ENCODE data around the gene UNC5C. TPM values are rescaled to one million over a fixed set of nuclear protein-coding genes. Genes with fewer than 3 reads are reported as not detected.

UNC5C gene
- total and polyA plus RNA-seq, 2 experiments from 2014 or later: 3.5 to 16.0 TPM

GRCh38 chr4:95186666-95187065 lies 362.1 kb downstream of the UNC5C start:
- Histone ChIP-seq H3K4me3 (no peak overlapping the region), H3K9me3 (ENCODE audit: low read depth) (no peaks in the 10 kb centered on the region), H3K36me3 (replicated peaks; ENCODE audit: insufficient read depth, low read depth) (no peaks in the 10 kb centered on the region), H3K27ac (no peak overlapping the region), H3K4me1 (ENCODE audit: insufficient read depth) (no peaks in the 10 kb centered on the region), H3K27me3 (no peaks in the 10 kb centered on the region), H3K4me2 (no peak overlapping the region), H3K79me2 (no peaks in the 10 kb centered on the region), H4K20me1 (ENCODE audit: insufficient read depth, poor library complexity, severe bottlenecking) (no peaks in the 10 kb centered on the region), H2AFZ (no peak overlapping the region), H3K9me2 (replicated peaks; ENCODE audit: insufficient read depth) (no peaks in the 10 kb centered on the region)
- no peak for DNase-seq (ENCODE audit: low spot score)
- WGBS (ENCODE audit: low lambda C conversion rate, missing lambda C conversion rate): 88% methylated on average over 8 of the region's 8 CpGs
- no peak for TF ChIP-seq CTCF (IDR thresholded peaks at IDR 0.05; ENCODE audit: poor library complexity)

- 38% methylated on average over 5 of the region's 5 CpGs for WGBS (ENCODE audit: low lambda C conversion rate, missing lambda C conversion rate)
- Histone ChIP-seq H3K4me2 (no peak overlapping the region), H3K9me2 (replicated peaks; ENCODE audit: insufficient read depth) (no peaks in the 10 kb centered on the region), H3K79me2 (no peaks in the 10 kb centered on the region), H3K4me3 (no peak overlapping the region), H3K4me1 (ENCODE audit: insufficient read depth) (no peaks in the 10 kb centered on the region), H4K20me1 (ENCODE audit: insufficient read depth, poor library complexity, severe bottlenecking) (no peaks in the 10 kb centered on the region), H3K27me3 (no peaks in the 10 kb centered on the region), H3K9me3 (ENCODE audit: low read depth) (no peaks in the 10 kb centered on the region), H2AFZ (no peak overlapping the region), H3K36me3 (replicated peaks; ENCODE audit: insufficient read depth, low read depth) (no peaks in the 10 kb centered on the region), H3K27ac (no peak overlapping the region)
- TF ChIP-seq EZH2 (IDR thresholded peaks at IDR 0.05; ENCODE audit: borderline replicate concordance): no peak
- TF ChIP-seq EZH2phosphoT487 (IDR thresholded peaks at IDR 0.05; ENCODE audit: low read depth, severe bottlenecking, unreplicated experiment): no peak
- TF ChIP-seq CTCF (IDR thresholded peaks at IDR 0.05; ENCODE audit: poor library complexity): no peak
- no peak for DNase-seq (ENCODE audit: low spot score)
These were observed 364.9 kb downstream of the UNC5C start for GRCh38 chr4:95183656-95184408.

- no peaks in the 10 kb centered on the region for H4K20me1 ChIP-seq (ENCODE audit: insufficient read depth, poor library complexity, severe bottlenecking)
- no peak for TF ChIP-seq CTCF (IDR thresholded peaks at IDR 0.05; ENCODE audit: poor library complexity)
- TF ChIP-seq EZH2phosphoT487 (IDR thresholded peaks at IDR 0.05; ENCODE audit: low read depth, severe bottlenecking, unreplicated experiment): no peak
- TF ChIP-seq EZH2 (IDR thresholded peaks at IDR 0.05; ENCODE audit: borderline replicate concordance): no peak
- 35% methylated on average over 2 of the region's 2 CpGs for WGBS (ENCODE audit: low lambda C conversion rate, missing lambda C conversion rate)
These were observed 366.8 kb downstream of the UNC5C start for GRCh38 chr4:95181996-95182306.

More at GRCh38 chr4:95181996-95182306, 366.8 kb downstream of the UNC5C start:
- H2AFZ ChIP-seq: no peak overlapping the region
- H3K9me3 ChIP-seq (ENCODE audit: low read depth): no peaks in the 10 kb centered on the region
- H3K79me2 ChIP-seq: no peaks in the 10 kb centered on the region
- no peaks in the 10 kb centered on the region for H3K27me3 ChIP-seq
- DNase-seq (ENCODE audit: low spot score): no peak
- no peak overlapping the region for H3K4me3 ChIP-seq
- H3K9me2 ChIP-seq (replicated peaks; ENCODE audit: insufficient read depth): no peaks in the 10 kb centered on the region
- no peak overlapping the region for H3K27ac ChIP-seq
- no peaks in the 10 kb centered on the region for H3K36me3 ChIP-seq (replicated peaks; ENCODE audit: insufficient read depth, low read depth)
- H3K4me2 ChIP-seq: no peak overlapping the region
- H3K4me1 ChIP-seq (ENCODE audit: insufficient read depth): no peaks in the 10 kb centered on the region

All from hepatocyte (in vitro differentiated cells).